ENCODE data around the gene ESYT2.

DNA sequence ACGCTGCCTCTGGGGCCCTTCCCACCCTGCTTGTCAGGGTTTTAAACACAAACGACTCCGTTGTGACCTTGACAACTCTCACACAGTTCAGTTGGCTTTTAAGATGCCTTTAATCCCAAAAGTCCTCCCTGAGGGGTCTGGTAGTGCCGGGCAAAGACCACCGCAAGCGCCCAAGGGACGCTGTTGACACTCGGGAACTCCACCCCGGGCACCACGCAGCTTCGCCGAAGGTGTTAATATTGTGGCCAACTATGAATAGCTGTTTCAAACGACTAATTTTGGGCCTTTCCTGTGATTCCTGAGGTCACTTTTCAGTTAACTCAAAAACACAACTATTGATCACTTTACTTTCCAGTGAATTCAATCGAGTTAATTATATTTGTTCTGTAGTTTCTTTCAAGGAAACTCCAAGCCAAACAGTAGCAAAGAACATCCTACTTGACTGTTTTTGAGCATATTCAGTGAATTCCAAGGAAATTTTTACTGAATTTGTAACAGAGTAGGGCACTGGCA is 958 bp upstream of the ESYT2 start:
- TF ChIP-seq, protein P1, sequence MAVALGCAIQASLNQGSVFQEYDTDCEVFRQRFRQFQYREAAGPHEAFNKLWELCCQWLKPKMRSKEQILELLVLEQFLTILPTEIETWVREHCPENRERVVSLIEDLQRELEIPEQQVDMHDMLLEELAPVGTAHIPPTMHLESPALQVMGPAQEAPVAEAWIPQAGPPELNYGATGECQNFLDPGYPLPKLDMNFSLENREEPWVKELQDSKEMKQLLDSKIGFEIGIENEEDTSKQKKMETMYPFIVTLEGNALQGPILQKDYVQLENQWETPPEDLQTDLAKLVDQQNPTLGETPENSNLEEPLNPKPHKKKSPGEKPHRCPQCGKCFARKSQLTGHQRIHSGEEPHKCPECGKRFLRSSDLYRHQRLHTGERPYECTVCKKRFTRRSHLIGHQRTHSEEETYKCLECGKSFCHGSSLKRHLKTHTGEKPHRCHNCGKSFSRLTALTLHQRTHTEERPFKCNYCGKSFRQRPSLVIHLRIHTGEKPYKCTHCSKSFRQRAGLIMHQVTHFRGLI (tag by site-specific recombination; IDR thresholded peaks at IDR 0.05): no peak
- TF ChIP-seq BCL11B (tag by site-specific recombination; IDR thresholded peaks at IDR 0.05; ENCODE audit: low read depth): no peak
- no peak for TF ChIP-seq KLF1 (tag by site-specific recombination; IDR thresholded peaks at IDR 0.05)
- TF ChIP-seq TRIM28 (IDR thresholded peaks at IDR 0.05; ENCODE audit: borderline replicate concordance, low read length): no peak
